GM18867 (cell line): ENCODE measurements around the gene SPATC1L.

ENCODE experiments used
- ATAC-seq: cut with Tn5 transposase; IDR thresholded peaks from one replicate; pipeline ENCODE4 v1.9.1; 2021; ENCODE audit warnings: mild to moderate bottlenecking, moderate library complexity; ENCODE audit not compliant: unreplicated experiment

The SPATC1L gene

DNA sequence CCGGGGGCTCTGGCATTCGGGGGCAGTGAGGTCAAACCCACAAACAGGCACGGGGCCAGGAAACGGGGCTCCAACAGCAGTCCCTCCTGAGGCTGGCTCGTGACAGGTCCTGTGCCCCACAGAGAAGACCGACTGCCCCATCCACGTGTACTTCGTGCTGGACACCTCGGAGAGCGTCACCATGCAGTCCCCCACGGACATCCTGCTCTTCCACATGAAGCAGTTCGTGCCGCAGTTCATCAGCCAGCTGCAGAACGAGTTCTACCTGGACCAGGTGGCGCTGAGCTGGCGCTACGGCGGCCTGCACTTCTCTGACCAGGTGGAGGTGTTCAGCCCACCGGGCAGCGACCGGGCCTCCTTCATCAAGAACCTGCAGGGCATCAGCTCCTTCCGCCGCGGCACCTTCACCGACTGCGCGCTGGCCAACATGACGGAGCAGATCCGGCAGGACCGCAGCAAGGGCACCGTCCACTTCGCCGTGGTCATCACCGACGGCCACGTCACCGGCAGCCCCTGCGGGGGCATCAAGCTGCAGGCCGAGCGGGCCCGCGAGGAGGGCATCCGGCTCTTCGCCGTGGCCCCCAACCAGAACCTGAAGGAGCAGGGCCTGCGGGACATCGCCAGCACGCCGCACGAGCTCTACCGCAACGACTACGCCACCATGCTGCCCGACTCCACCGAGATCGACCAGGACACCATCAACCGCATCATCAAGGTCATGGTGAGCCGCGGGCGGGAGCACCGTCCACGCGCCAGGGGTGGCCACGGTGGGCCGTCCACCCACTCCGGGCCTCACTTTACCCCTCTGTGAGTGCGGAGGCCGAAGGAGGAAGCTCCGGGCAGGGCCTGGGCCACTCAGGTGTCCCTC is 72.2 kb downstream of the SPATC1L start:
- no peak for ATAC-seq

GRCh38 chr21:46111193-46111571 is 73.1 kb downstream of the SPATC1L start:
- ATAC-seq = no peak
